ENCODE measurements around the gene AIFM3. TPM values are rescaled to one million over a fixed set of nuclear protein-coding genes. Genes with fewer than 3 reads are reported as not detected.

Gene AIFM3
- total and polyA plus RNA-seq, 2 experiments from 2014 or later: 0.45 to 1.5 TPM

DNA sequence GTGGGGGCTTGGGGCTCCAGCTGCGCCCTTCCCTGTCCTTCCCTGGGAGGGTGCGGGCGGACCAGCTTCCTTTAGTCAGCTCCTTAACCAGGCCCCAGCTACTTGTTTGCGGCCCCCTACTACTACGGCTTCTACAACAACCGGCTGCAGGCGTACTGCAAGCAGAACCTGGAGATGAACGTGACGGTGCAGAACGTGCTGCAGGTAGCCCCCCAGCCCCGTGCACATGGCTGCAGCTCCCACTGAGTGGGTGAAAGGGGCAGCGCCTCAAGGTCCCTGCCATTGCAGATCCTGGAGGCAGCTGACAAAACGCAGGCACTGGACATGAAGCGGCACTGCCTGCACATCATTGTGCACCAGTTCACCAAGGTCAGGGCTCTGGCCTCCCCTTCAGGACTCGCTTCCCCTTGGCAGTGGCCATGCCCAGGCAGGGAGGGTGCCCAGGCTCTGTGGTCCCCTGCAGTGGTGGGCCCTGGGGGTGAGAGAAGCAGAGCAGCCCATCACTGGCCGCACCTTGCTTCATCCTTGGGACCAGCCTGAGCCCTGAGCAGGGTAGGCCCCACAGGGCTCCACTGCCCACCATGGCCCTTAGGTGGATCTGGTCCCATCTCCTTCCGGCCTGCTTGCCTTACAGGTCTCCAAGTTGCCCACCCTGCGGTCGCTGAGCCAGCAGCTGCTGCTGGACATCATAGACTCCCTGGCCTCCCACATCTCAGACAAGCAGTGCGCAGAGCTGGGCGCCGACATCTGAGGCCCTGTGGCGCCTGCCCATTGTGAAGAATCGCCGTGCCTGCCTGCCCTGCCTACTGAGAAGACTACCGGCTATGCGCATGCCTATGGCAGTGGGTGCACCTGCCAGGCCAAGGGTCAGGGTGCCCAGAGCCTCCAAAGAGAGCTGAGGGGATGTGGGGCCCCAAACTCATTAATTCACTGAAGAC is 29.8 kb downstream of the AIFM3 start:
- Histone ChIP-seq H3F3A (replicated peaks; ENCODE audit: low read depth) (0 out of 2 replicates have a peak, but pooled peaks cover 7% of the 10 kb centered on the region), H3K4me3 (no peak overlapping the region), H3K27me3 (ENCODE audit: insufficient read depth) (no peaks in the 10 kb centered on the region), H3K9me2 (ENCODE audit: insufficient read depth) (no peaks in the 10 kb centered on the region), H3K4me2 (no peak overlapping the region), H3K79me2 (replicated peaks; ENCODE audit: insufficient read depth) (no peaks in the 10 kb centered on the region), H3K4me1 (ENCODE audit: insufficient read depth) (peaks cover 9% of the 10 kb centered on the region; the same call in 1 of the 2 replicates), H2AFZ (no peak overlapping the region), H3K36me3 (ENCODE audit: insufficient read depth) (no peaks in the 10 kb centered on the region), H3K27ac (ENCODE audit: low read depth) (no peak overlapping the region), H4K20me1 (replicated peaks; ENCODE audit: insufficient read depth) (no peaks in the 10 kb centered on the region)
- H3K4me1 Mint-ChIP-seq: peaks cover 2% of the 10 kb centered on the region; the same call in 1 of the 3 replicates
- no peak overlapping the region; the same call in 2 of the 3 replicates for H3K4me3 Mint-ChIP-seq
- no peak overlapping the region for H3K27ac Mint-ChIP-seq
- ATAC-seq (no peak), DNase-seq (ENCODE audit: low spot score) (no peak)
- peaks cover 12% of the 10 kb centered on the region for H3K27me3 Mint-ChIP-seq (ENCODE audit: insufficient read depth, low read depth, poor library complexity)
- H3K9me3 Mint-ChIP-seq: no peaks in the 10 kb centered on the region
- H3K36me3 Mint-ChIP-seq (ENCODE audit: low read depth): peaks cover 22% of the 10 kb centered on the region; the same call in 1 of the 3 replicates
- TF ChIP-seq ZNF331 (CRISPR knock-in tag; IDR thresholded peaks at IDR 0.05; ENCODE audit: low read depth): no peak
- TF ChIP-seq STAT1 (IDR thresholded peaks at IDR 0.05; ENCODE audit: unreplicated experiment): no peak
- TF ChIP-seq CREB1 (CRISPR knock-in tag; IDR thresholded peaks at IDR 0.05; ENCODE audit: low read depth): no peak
- TF ChIP-seq ZNF114 (CRISPR knock-in tag; IDR thresholded peaks at IDR 0.05): no peak
- TF ChIP-seq ZNF462 (CRISPR knock-in tag; IDR thresholded peaks at IDR 0.05): no peak
- TF ChIP-seq POLR2AphosphoS5 (IDR thresholded peaks at IDR 0.05; ENCODE audit: low read depth): no peak
- no peak for TF ChIP-seq EZH2 (IDR thresholded peaks at IDR 0.05; ENCODE audit: low read depth, unreplicated experiment)
- no peak for TF ChIP-seq EZH2phosphoT487 (IDR thresholded peaks at IDR 0.05; ENCODE audit: unreplicated experiment)
- TF ChIP-seq NANOG (IDR thresholded peaks at IDR 0.05; ENCODE audit: borderline replicate concordance): no peak
- no peak for TF ChIP-seq JUNB (IDR thresholded peaks at IDR 0.05; ENCODE audit: unreplicated experiment)
- no peak for TF ChIP-seq REST (IDR thresholded peaks at IDR 0.05; ENCODE audit: unreplicated experiment)
- no peak for TF ChIP-seq CTCF (conservative IDR thresholded peaks at IDR 0.05; ENCODE audit: low read depth in 2 of 2)
- TF ChIP-seq, protein P1, sequence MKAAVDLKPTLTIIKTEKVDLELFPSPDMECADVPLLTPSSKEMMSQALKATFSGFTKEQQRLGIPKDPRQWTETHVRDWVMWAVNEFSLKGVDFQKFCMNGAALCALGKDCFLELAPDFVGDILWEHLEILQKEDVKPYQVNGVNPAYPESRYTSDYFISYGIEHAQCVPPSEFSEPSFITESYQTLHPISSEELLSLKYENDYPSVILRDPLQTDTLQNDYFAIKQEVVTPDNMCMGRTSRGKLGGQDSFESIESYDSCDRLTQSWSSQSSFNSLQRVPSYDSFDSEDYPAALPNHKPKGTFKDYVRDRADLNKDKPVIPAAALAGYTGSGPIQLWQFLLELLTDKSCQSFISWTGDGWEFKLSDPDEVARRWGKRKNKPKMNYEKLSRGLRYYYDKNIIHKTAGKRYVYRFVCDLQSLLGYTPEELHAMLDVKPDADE (IDR thresholded peaks at IDR 0.05): no peak
